Measurements from ENCODE around the gene MRPL54.

DNA sequence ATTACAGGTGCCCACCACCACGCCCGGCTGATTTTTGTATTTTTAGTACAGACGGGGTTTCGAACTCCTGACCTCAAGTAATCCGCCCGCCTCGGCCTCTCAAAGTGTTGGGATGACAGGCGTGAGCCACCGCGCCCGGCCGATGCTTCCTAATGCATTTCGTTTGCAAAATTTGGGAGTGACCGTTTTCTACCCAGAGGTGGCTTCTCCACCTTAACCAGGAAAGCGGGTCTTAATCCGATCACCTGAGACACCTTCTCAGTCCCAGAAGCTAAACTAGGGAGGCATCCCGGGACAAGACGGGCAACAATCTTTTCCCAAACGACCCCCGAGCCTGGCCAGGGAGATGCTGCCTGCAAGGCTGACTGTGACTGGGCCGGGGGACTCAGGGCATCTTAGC lies 38.5 kb downstream of the MRPL54 start:
- TF ChIP-seq CTCF (conservative IDR thresholded peaks at IDR 0.05 in 1 of 2, IDR thresholded peaks at IDR 0.05 in 1 of 2; ENCODE audit: low read depth in 1 of 2, low read length in 2 of 2): no peak
- no peak for TF ChIP-seq EZH2 (IDR thresholded peaks at IDR 0.05; ENCODE audit: low read length, missing control alignments)
